Dendritic cell treated with granulocyte-macrophage colony-stimulating factor and Interleukin-4, amounts not matched to agents 40 ng/mL and 50 ng/mL, for 4 days (primary cell): ENCODE measurements around the gene FAM76B.

Experiments
- H3K27ac Mint-ChIP-seq: one replicate; pipeline ENCODE4 v1.8.0; 2022; ENCODE audit warnings: mild to moderate bottlenecking, mixed read lengths
- H3K27me3 Mint-ChIP-seq: one replicate; pipeline ENCODE4 v1.8.0; 2022; ENCODE audit warnings: mild to moderate bottlenecking, mixed read lengths
- H3K36me3 Mint-ChIP-seq: one replicate; pipeline ENCODE4 v1.8.0; 2022; ENCODE audit warnings: low read depth, mixed read lengths
- H3K4me1 Mint-ChIP-seq: one replicate; pipeline ENCODE4 v1.8.0; 2022; ENCODE audit warnings: low read depth, mixed read lengths
- H3K4me3 Mint-ChIP-seq: one replicate; pipeline ENCODE4 v1.8.0; 2022; ENCODE audit warnings: mild to moderate bottlenecking, moderate library complexity, mixed read lengths
- H3K9me3 Mint-ChIP-seq: one replicate; pipeline ENCODE4 v1.8.0; 2022; ENCODE audit warnings: mixed read lengths
- intact Hi-C: fragments of 100-400 bp; cut with micrococcal nuclease; formaldehyde crosslinking; loops from one replicate; pipeline ENCODE4 v1.15.0; 2022

Gene FAM76B

GRCh38 chr11:95802806-95803205, 13.2 kb upstream of the FAM76B start:
- Mint-ChIP-seq H3K27me3 (no peaks in the 10 kb centered on the region), H3K27ac (no peak overlapping the region), H3K36me3 (peaks cover 69% of the 10 kb centered on the region), H3K4me1 (no peaks in the 10 kb centered on the region), H3K4me3 (no peak overlapping the region), H3K9me3 (no peaks in the 10 kb centered on the region)
- intact Hi-C loops = no loop called here

DNA sequence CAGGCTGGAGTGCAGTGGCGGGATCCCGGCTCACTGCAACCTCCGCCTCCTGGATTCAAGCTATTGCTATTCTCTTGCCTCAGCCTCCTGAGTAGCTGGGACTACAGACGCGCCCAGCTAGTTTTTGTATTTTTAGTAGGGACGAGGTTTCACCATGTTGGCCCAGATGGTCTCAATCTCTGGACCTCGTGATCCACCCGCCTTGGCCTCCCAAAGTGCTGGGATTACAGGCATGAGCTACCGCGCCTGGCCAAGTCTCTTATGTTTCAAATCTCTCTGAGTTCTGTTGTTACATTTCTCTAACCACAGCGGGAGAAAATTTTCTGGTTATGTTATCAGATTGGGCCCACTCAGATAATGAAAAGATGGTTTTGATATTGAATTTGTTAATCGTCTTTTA, 10.9 kb upstream of the FAM76B start:
- Mint-ChIP-seq H3K27me3 (no peaks in the 10 kb centered on the region), H3K9me3 (no peaks in the 10 kb centered on the region), H3K36me3 (peaks cover 49% of the 10 kb centered on the region), H3K4me3 (no peak overlapping the region), H3K4me1 (no peaks in the 10 kb centered on the region), H3K27ac (no peak overlapping the region)
- intact Hi-C loops = no loop called here

DNA sequence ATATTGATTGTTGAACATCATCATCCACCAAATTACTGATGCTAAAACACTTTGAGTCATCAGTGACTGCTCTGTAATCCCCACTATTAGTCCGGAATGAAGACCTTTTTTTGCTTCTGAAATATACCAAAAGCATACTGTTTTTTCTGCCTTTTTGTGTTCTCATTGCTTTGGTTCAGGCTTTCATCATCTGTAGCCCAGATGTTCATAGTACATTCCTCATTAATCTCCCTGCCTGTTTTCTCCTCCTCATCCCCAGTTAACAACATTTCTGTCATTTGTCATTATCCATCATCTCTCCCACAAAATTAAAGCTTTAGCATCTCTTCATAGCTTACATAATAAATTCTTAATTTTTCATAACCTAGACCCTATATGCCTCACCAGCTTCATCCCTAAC, 10.0 kb upstream of the FAM76B start:
- H3K4me3 Mint-ChIP-seq = no peak overlapping the region
- H3K27ac Mint-ChIP-seq = no peak overlapping the region
- no peaks in the 10 kb centered on the region for H3K27me3 Mint-ChIP-seq
- H3K4me1 Mint-ChIP-seq = peaks cover under 1% of the 10 kb centered on the region
- H3K9me3 Mint-ChIP-seq = no peaks in the 10 kb centered on the region
- peaks cover 49% of the 10 kb centered on the region for H3K36me3 Mint-ChIP-seq
- intact Hi-C loops = no loop called here

- intact Hi-C loops = no loop called here
- H3K9me3 Mint-ChIP-seq = no peaks in the 10 kb centered on the region
- no peak overlapping the region for H3K4me3 Mint-ChIP-seq
- H3K27me3 Mint-ChIP-seq = no peaks in the 10 kb centered on the region
- H3K27ac Mint-ChIP-seq = no peak overlapping the region
- H3K4me1 Mint-ChIP-seq = peaks cover 13% of the 10 kb centered on the region
- H3K36me3 Mint-ChIP-seq = peaks cover 21% of the 10 kb centered on the region
Measured at GRCh38 chr11:95796501-95796900, 6.9 kb upstream of the FAM76B start.

DNA sequence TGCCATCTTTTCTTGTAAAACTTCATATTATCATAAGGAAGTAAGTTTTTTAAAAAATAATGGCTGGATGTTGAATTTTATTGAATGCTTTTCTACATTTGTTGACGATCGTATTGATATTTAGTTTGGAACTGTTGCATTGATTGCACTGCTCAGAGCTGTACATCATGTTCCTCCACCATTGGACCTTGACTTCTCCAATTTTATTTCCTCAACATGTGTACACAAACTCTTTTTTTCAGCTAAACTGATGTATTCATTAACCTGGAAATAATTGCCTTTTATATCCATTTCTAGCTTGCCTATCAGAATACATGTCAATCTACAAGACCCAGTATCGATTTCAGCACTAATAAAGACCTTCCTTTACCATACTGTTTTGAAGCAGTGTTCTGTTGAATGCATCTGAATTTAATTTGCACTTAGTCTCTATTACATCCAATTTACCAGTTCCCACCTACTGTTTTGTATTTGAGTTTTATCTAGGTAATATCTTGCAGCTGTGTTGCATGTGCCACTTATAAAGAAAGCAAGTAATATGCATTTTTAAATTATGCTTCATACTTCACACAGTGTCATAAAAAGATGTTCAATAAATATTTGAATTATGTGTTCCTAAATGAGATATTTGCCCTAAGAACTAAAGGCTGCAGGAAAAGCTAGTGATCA, 6.2 kb upstream of the FAM76B start:
- no peaks in the 10 kb centered on the region for H3K27me3 Mint-ChIP-seq
- H3K4me1 Mint-ChIP-seq = peaks cover 20% of the 10 kb centered on the region
- H3K27ac Mint-ChIP-seq = no peak overlapping the region
- intact Hi-C loops = no loop called here
- peaks cover 20% of the 10 kb centered on the region for H3K36me3 Mint-ChIP-seq
- no peak overlapping the region for H3K4me3 Mint-ChIP-seq
- H3K9me3 Mint-ChIP-seq = no peaks in the 10 kb centered on the region

DNA sequence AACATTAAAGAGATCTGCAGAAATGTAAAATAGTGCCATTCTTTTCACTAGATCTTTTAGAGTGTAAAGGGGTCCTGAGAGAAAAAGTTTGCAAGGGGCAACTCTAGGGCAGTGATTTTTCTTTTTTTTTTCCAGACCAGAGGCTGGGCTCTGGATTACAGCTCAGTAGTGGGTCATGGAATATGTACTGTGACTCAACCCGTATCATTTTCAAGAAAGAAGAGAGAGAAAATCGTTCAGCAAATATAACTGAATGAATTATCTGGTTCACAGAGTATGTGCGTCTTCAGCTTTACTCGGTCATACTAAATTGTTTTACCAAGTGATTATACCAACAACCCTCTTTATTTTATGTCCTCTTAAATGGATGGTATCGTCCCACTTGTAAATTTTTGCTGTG, 4.5 kb upstream of the FAM76B start:
- Mint-ChIP-seq H3K9me3 (no peaks in the 10 kb centered on the region), H3K27me3 (no peaks in the 10 kb centered on the region), H3K4me3 (no peak overlapping the region), H3K27ac (no peak overlapping the region), H3K36me3 (peaks cover 20% of the 10 kb centered on the region), H3K4me1 (peaks cover 20% of the 10 kb centered on the region)
- intact Hi-C loops = no loop called here

- Mint-ChIP-seq H3K27ac (no peak overlapping the region), H3K9me3 (no peaks in the 10 kb centered on the region), H3K4me1 (peaks cover 28% of the 10 kb centered on the region), H3K36me3 (peaks cover 21% of the 10 kb centered on the region), H3K27me3 (no peaks in the 10 kb centered on the region), H3K4me3 (no peak overlapping the region)
- intact Hi-C loops = no loop called here
Measured at GRCh38 chr11:95793116-95793515, 3.5 kb upstream of the FAM76B start.

GRCh38 chr11:95792700-95793099, 3.1 kb upstream of the FAM76B start:
- Mint-ChIP-seq H3K9me3 (no peaks in the 10 kb centered on the region), H3K4me3 (no peak overlapping the region), H3K27ac (no peak overlapping the region), H3K36me3 (peaks cover 25% of the 10 kb centered on the region), H3K4me1 (peaks cover 31% of the 10 kb centered on the region), H3K27me3 (no peaks in the 10 kb centered on the region)
- intact Hi-C loops = no loop called here

- Mint-ChIP-seq H3K27ac (peak overlapping the region; percentile 100), H3K4me3 (no peak overlapping the region), H3K27me3 (no peaks in the 10 kb centered on the region), H3K9me3 (no peaks in the 10 kb centered on the region), H3K4me1 (peaks cover 31% of the 10 kb centered on the region), H3K36me3 (peaks cover 30% of the 10 kb centered on the region)
- intact Hi-C loops = no loop called here
Measured at GRCh38 chr11:95792200-95792599, 2.6 kb upstream of the FAM76B start.

DNA sequence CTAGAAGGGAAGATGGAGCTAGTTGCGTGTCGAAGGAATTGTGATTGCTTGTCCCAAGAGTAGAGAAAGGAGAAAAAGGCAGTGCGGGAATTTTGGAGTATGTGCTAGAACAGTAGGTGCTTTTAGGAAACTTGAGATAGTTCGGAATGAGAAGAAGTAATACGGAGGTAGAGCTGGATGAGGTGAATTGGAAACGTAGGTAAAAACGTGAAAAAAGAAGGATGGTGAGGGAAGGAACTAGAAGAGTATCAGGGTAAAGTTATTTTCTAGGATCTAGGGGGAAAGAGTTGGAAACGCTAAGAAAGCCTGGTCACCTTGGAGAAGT, 2.1 kb upstream of the FAM76B start:
- Mint-ChIP-seq H3K36me3 (peaks cover 34% of the 10 kb centered on the region), H3K9me3 (no peaks in the 10 kb centered on the region), H3K4me1 (peaks cover 31% of the 10 kb centered on the region), H3K27ac (peak overlapping the region; percentile 100), H3K4me3 (peak overlapping the region; percentile 99), H3K27me3 (no peaks in the 10 kb centered on the region)
- intact Hi-C loops = no loop called here

DNA sequence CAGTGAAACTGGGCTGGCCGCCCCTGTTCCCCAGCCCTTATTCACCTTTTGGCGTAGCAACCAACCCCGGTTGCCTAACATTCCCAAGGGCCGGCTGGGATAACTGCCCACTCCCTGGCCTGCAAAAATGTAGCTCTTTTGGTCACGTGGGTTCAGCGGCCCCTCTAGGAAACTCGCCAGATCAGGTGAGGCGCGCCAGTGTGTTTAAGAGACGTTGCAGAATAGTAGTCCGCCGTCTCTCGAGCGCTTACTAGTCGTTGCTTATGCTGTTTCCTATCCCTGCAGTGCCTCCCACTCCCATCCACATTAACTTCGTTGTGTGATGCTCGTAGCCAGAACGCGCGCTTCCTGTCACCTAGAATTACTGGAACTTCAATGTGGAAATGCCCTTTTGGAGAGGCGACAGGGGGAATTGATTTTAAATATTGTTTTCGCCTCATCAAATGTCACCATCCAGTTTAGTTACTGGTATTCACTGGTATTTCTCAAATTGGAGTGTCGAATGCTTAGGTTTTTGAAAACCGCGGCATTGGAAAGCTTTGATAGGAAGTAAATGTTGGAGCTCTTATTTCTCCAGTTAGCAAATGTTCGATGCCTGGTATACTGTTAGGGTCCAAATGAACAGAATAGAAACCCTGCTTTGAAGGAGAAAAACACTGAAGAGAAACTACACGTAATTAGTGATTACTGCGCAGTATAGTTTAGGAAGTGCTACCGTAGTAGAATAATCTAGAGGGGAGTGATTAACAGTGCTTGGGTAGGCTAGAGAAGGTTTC, 1.5 kb upstream of the FAM76B start:
- H3K27me3 Mint-ChIP-seq = no peaks in the 10 kb centered on the region
- H3K27ac Mint-ChIP-seq = peak overlapping the region; percentile 100
- peak overlapping the region; percentile 99 for H3K4me3 Mint-ChIP-seq
- peaks cover 31% of the 10 kb centered on the region for H3K4me1 Mint-ChIP-seq
- H3K9me3 Mint-ChIP-seq = no peaks in the 10 kb centered on the region
- peaks cover 36% of the 10 kb centered on the region for H3K36me3 Mint-ChIP-seq
- intact Hi-C loops = no loop called here

DNA sequence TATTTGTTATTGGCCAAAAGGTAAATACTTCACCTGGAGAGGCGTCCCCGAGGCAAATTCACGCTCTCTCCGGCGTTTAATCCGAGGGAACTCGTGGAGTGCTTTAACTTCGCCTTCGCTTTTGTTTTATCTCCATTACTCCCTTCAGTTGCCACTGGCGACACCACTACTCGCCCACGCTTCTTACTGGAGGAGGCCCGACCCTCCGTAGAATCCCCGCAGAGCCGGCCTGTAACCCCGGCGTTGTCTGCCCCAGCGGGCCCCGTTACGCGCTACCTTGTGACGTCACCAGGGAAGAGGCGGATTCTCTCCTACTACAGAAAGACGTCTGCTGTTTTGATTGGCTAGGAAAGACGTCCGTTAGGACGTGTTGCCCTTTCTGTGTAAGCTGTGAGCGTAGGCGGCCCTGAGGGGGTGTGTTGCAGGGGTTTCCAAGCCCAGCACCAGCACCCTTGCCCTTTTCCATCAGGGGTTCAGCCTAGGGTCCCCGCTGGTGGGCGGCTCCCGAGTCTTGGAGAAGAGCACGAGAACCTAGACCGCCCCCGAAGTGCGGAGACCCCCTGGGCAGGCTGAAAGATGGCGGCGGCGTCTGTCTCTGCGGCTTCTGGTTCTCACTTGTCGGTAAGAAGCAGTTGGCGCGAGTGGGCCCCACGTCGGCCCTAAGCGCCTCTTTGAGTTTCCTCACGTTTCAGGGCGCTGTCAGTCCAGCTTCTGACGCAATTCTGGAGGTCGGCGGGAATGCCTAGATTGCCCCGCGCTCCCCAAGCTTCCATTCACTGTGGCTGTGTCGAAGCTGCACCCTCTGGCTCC, 746 bp upstream of the FAM76B start, which contains the start of gene CEP57:
CEP57 (plus strand) TSS at position 376 of the 810 bp plus-strand sequence; CDS start at position 577, 201 bp downstream.
- Mint-ChIP-seq H3K36me3 (peaks cover 44% of the 10 kb centered on the region), H3K4me1 (peaks cover 31% of the 10 kb centered on the region), H3K27ac (peak within 1 kb of the TSS; percentile 100), H3K4me3 (peak within 1 kb of the TSS; percentile 99), H3K9me3 (no peaks in the 10 kb centered on the region), H3K27me3 (no peaks in the 10 kb centered on the region)
- intact Hi-C loops = no loop called here

DNA sequence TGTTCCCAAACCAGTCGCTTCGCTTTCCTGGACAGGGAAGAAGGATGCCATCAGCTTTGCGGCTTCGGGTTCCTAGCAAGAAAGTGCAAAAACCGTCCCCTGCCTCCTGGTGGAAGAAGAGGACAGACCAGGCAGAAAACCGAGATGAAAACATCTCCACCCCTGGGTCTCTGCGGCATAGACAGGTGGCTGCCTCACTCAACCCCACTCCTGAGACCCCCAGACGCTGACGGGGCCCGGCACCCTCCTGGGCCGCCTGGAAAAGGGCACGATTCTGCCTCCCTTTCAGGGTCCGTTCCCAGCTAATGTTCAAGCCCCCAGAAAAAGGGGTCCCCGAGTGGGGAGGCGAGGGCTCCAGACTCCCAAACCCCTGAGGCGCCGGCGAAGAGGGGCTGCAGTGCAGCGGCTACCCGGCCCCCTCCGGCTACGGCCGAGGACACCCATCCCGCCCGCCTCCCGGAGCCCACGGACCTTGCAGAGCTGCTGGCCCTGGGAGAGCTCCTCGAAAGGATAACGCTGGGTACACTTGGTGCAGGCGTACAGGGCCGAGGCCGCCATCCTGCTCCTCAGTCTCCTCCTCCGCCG, 569 bp downstream of the FAM76B start:
- intact Hi-C loops = loop anchor here (1.0 to 10.0 kb wide), 4 partner anchors 601 to 1164 kb away; partner anchors contain the start of genes CWC15, JRKL and KDM4D
- Mint-ChIP-seq H3K9me3 (no peaks in the 10 kb centered on the region), H3K27ac (peak overlapping the region; percentile 100), H3K27me3 (no peaks in the 10 kb centered on the region), H3K36me3 (peaks cover 57% of the 10 kb centered on the region), H3K4me1 (peaks cover 29% of the 10 kb centered on the region), H3K4me3 (peak overlapping the region; percentile 99)

- no peak overlapping the region for H3K27ac Mint-ChIP-seq
- intact Hi-C loops = loop anchor here (10.0 kb wide), 1 partner anchor 1156 kb away; no protein-coding TSS in a partner anchor
- peaks cover 5% of the 10 kb centered on the region for H3K4me1 Mint-ChIP-seq
- no peaks in the 10 kb centered on the region for H3K27me3 Mint-ChIP-seq
- H3K9me3 Mint-ChIP-seq = no peaks in the 10 kb centered on the region
- no peak overlapping the region for H3K4me3 Mint-ChIP-seq
- H3K36me3 Mint-ChIP-seq = peaks cover 89% of the 10 kb centered on the region
Measured at GRCh38 chr11:95780544-95780943, 9.0 kb downstream of the FAM76B start.
